GM12878 (cell line): ENCODE data around the gene ZNF573. TPM values are rescaled to one million over a fixed set of nuclear protein-coding genes. Genes with fewer than 3 reads are reported as not detected.
A peak's percentile ranks its signal among the peaks of the same experiment; 100 is the strongest.

Experiments used
- CBX3 ChIP-seq: fragments of 200-600 bp; sonication (generic); IDR thresholded peaks from 2 replicates; pipeline ENCODE4 v1.6.1; 2016; ENCODE audit warnings: low read depth, borderline replicate concordance
- CHD2 ChIP-seq: IDR thresholded peaks from 2 replicates; pipeline ENCODE4 v1.6.1; 2011; ENCODE audit warnings: low read depth, low read length, improper control_type of control experiment, borderline replicate concordance
- EGR1 ChIP-seq, 2 experiments: IDR thresholded peaks; 1 replicate in 1 of 2; 2 replicates in 1 of 2; pipeline ENCODE4 v1.6.1; 2011 to 2012; ENCODE audit warnings: low read depth in 2 of 2, low read length in 2 of 2, borderline replicate concordance in 1 of 2, mild to moderate bottlenecking in 1 of 2, moderate library complexity in 1 of 2
- EZH2 ChIP-seq: IDR thresholded peaks from 2 replicates; pipeline ENCODE4 v1.6.1; 2012; ENCODE audit warnings: low read depth, mild to moderate bottlenecking, control low read depth, inconsistent platforms, low read length, borderline replicate concordance; ENCODE audit not compliant: control insufficient read depth
- FOXK2 ChIP-seq: fragments of 450-650 bp; IDR thresholded peaks from 2 replicates; pipeline ENCODE4 v1.6.1; 2017; ENCODE audit warnings: mild to moderate bottlenecking, moderate library complexity
- JUND ChIP-seq: IDR thresholded peaks from 2 replicates; pipeline ENCODE4 v1.6.1; 2012; ENCODE audit warnings: low read depth, mild to moderate bottlenecking, low read length, improper control_type of control experiment, moderate library complexity
- MEF2B ChIP-seq: fragments of 450-650 bp; IDR thresholded peaks from 2 replicates; pipeline ENCODE4 v1.6.1; 2018; ENCODE audit warnings: mild to moderate bottlenecking, moderate library complexity; ENCODE audit not compliant: partially characterized antibody, poor library complexity, severe bottlenecking
- NFIC ChIP-seq: IDR thresholded peaks from 2 replicates; pipeline ENCODE4 v1.6.1; 2012; ENCODE audit warnings: low read depth, mild to moderate bottlenecking, inconsistent platforms, low read length, moderate library complexity
- NR2C2 ChIP-seq: IDR thresholded peaks from 2 replicates; pipeline ENCODE4 v1.6.1; 2011; ENCODE audit warnings: borderline replicate concordance, low read depth; ENCODE audit not compliant: control insufficient read depth, insufficient read length
- RELA ChIP-seq: fragments of 450-650 bp; IDR thresholded peaks from 2 replicates; pipeline ENCODE4 v1.8.0; 2014; ENCODE audit warnings: borderline replicate concordance; ENCODE audit not compliant: partially characterized antibody
- SP1 ChIP-seq: IDR thresholded peaks from one replicate; pipeline ENCODE4 v1.6.1; 2011; ENCODE audit warnings: low read depth, low read length
- STAT1 ChIP-seq: fragments of 450-650 bp; conservative IDR thresholded peaks from 2 replicates; pipeline ENCODE4 v1.6.1; 2014; ENCODE audit warnings: antibody characterized with exemption, mild to moderate bottlenecking
- TARDBP ChIP-seq: IDR thresholded peaks from 2 replicates; pipeline ENCODE4 v1.6.1; 2016; ENCODE audit warnings: borderline replicate concordance
- ZBED1 ChIP-seq: IDR thresholded peaks from 2 replicates; pipeline ENCODE4 v1.6.1; 2016; ENCODE audit warnings: borderline replicate concordance
- ZSCAN29 ChIP-seq: fragments of 450-650 bp; IDR thresholded peaks from 2 replicates; pipeline ENCODE4 v1.6.1; 2017; ENCODE audit warnings: mild to moderate bottlenecking, moderate library complexity
- polyA plus RNA-seq, 11 experiments: library from polyadenylated mRNA; depleted of rRNA in 4 of 11; unstranded in 6 of 11; stranded (reverse) in 5 of 11; fragments of >200 nt; fragmentation: Nextera tagmentation in 4 of 11; fragmentation: Illumina TruSeq in 1 of 11; extraction: Ambion mirVana in 4 of 11; extraction: Trizol in 1 of 11; gene quantifications; 1 replicate in 1 of 11; 2 replicates in 10 of 11; pipeline versions ENCODE4 v1.2.1 to v1.2.3, GENCODE V29; 2011 to 2016; ENCODE audit warnings: inconsistent platforms in 2 of 11, missing spikeins in 2 of 11, low read depth in 1 of 11
- total RNA-seq, 4 experiments: library from RNA; depleted of rRNA in 3 of 4; stranded (reverse); fragments of >200 nt in 3 of 4; fragmentation: Illumina TruSeq in 1 of 4; extraction: Trizol in 1 of 4; gene quantifications; 2 replicates each; pipeline versions ENCODE4 v1.2.1 to v1.2.3, GENCODE V29; 2013 to 2021
- TF ChIP-seq, protein P1 (sequence below): IDR thresholded peaks from 2 replicates; pipeline ENCODE4 v1.6.1; 2012; ENCODE audit warnings: low read depth, low read length, improper control_type of control experiment
- TF ChIP-seq, protein P2 (sequence below): fragments of 450-650 bp; IDR thresholded peaks from 2 replicates; pipeline ENCODE4 v1.6.1; 2017; ENCODE audit warnings: low read depth, mild to moderate bottlenecking, moderate library complexity
- TF ChIP-seq, protein P3 (sequence below): fragments of 450-650 bp; conservative IDR thresholded peaks from 2 replicates; pipeline ENCODE4 v1.6.1; 2017; ENCODE audit warnings: mild to moderate bottlenecking, moderate library complexity
- TF ChIP-seq, protein P4 (sequence below), 3 experiments: IDR thresholded peaks in 2 of 3; conservative IDR thresholded peaks in 1 of 3; 2 replicates each; pipeline ENCODE4 v1.5.1; 2011; ENCODE audit warnings: low read depth in 3 of 3, low read length in 3 of 3, mild to moderate bottlenecking in 3 of 3, control low read depth in 2 of 3, moderate library complexity in 2 of 3, inconsistent platforms in 1 of 3, mixed read lengths in 1 of 3; ENCODE audit not compliant: control insufficient read depth in 2 of 3, insufficient read depth in 1 of 3; ENCODE audit errors: extremely low read depth in 1 of 3
- TF ChIP-seq, protein P5 (sequence below): IDR thresholded peaks from 2 replicates; pipeline ENCODE4 v1.6.1; 2011; ENCODE audit warnings: borderline replicate concordance, low read depth, mild to moderate bottlenecking, moderate library complexity, mixed read lengths, low read length; ENCODE audit not compliant: insufficient read depth; ENCODE audit errors: extremely low read length

ZNF573 gene
- total and polyA plus RNA-seq, 10 of the 15 experiments (the other 5 are each of a cell fraction or from before 2014, with no cell fraction given) = 0.38 to 5.5 (median 2.4) TPM

DNA sequence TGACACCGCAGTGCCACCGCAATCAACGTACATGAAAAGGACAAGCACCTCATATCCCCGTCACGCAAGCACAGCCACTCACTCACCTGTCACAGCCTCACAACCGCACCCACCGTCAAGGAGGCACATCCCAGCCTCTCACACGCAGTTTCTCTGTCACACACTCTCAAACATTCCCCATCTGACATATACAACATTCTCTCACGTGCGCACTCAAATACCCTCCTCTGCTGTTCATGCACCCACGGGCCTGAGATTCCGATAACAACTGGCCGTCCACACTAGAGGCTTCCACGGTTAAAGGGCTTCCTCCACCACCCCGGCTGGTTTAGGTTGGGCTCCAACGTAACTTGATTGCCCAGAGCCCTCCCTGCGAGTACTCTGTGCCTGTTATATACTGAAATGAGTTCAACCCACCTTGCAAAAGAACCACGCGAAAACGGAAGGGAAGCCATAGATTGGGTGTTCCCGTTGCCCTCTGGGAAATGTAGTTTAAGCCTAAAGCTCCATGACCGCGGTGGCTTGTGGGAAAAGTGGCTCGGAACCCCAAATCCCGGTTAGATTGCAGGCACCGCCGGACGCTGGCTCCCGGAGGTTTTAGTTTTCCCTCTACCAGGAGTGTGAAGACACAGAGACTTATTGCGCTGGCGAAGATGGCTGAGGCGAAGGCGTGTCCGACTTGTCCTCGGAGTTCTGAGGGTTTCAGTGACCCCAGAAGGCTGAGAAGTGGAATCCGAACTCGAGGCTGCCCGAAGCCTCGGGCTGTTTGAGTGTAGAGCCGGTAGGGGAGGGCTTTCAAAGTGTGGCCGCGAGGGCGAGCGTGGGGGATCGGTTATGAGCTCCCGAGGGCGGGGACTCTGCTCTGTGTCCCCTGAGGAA, at the start of gene ZNF573 (continued):
- TF ChIP-seq CBX3 = no peak
- no peak for TF ChIP-seq JUND
- TF ChIP-seq ZSCAN29 = 0 out of 2 replicates have a peak, but pooled peaks have one; percentile 51
- TF ChIP-seq NR2C2 = no peak
- TF ChIP-seq NFIC = no peak
- TF ChIP-seq, protein P1, sequence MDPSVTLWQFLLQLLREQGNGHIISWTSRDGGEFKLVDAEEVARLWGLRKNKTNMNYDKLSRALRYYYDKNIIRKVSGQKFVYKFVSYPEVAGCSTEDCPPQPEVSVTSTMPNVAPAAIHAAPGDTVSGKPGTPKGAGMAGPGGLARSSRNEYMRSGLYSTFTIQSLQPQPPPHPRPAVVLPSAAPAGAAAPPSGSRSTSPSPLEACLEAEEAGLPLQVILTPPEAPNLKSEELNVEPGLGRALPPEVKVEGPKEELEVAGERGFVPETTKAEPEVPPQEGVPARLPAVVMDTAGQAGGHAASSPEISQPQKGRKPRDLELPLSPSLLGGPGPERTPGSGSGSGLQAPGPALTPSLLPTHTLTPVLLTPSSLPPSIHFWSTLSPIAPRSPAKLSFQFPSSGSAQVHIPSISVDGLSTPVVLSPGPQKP = no peak; the same call in 1 of the 2 replicates
- no peak for TF ChIP-seq EGR1 (IDR thresholded peaks at IDR 0.05; ENCODE audit: borderline replicate concordance in 1 of 2, low read depth in 2 of 2, low read length in 2 of 2)
- TF ChIP-seq, protein P2, sequence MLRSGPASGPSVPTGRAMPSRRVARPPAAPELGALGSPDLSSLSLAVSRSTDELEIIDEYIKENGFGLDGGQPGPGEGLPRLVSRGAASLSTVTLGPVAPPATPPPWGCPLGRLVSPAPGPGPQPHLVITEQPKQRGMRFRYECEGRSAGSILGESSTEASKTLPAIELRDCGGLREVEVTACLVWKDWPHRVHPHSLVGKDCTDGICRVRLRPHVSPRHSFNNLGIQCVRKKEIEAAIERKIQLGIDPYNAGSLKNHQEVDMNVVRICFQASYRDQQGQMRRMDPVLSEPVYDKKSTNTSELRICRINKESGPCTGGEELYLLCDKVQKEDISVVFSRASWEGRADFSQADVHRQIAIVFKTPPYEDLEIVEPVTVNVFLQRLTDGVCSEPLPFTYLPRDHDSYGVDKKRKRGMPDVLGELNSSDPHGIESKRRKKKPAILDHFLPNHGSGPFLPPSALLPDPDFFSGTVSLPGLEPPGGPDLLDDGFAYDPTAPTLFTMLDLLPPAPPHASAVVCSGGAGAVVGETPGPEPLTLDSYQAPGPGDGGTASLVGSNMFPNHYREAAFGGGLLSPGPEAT = 0 out of 2 replicates have a peak, but pooled peaks have one; percentile 48
- no peak for TF ChIP-seq ZBED1
- TF ChIP-seq STAT1 = 0 out of 2 replicates have a peak, but pooled peaks have one; percentile 33
- TF ChIP-seq MEF2B = no peak
- 0 out of 2 replicates have a peak, but pooled peaks have one; percentile 31 for TF ChIP-seq FOXK2
- no peak for TF ChIP-seq TARDBP
- peak; percentile 48 for TF ChIP-seq SP1
- TF ChIP-seq, protein P3, sequence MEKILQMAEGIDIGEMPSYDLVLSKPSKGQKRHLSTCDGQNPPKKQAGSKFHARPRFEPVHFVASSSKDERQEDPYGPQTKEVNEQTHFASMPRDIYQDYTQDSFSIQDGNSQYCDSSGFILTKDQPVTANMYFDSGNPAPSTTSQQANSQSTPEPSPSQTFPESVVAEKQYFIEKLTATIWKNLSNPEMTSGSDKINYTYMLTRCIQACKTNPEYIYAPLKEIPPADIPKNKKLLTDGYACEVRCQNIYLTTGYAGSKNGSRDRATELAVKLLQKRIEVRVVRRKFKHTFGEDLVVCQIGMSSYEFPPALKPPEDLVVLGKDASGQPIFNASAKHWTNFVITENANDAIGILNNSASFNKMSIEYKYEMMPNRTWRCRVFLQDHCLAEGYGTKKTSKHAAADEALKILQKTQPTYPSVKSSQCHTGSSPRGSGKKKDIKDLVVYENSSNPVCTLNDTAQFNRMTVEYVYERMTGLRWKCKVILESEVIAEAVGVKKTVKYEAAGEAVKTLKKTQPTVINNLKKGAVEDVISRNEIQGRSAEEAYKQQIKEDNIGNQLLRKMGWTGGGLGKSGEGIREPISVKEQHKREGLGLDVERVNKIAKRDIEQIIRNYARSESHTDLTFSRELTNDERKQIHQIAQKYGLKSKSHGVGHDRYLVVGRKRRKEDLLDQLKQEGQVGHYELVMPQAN = peak; percentile 34; the same call in 1 of the 2 replicates
- TF ChIP-seq, protein P4, sequence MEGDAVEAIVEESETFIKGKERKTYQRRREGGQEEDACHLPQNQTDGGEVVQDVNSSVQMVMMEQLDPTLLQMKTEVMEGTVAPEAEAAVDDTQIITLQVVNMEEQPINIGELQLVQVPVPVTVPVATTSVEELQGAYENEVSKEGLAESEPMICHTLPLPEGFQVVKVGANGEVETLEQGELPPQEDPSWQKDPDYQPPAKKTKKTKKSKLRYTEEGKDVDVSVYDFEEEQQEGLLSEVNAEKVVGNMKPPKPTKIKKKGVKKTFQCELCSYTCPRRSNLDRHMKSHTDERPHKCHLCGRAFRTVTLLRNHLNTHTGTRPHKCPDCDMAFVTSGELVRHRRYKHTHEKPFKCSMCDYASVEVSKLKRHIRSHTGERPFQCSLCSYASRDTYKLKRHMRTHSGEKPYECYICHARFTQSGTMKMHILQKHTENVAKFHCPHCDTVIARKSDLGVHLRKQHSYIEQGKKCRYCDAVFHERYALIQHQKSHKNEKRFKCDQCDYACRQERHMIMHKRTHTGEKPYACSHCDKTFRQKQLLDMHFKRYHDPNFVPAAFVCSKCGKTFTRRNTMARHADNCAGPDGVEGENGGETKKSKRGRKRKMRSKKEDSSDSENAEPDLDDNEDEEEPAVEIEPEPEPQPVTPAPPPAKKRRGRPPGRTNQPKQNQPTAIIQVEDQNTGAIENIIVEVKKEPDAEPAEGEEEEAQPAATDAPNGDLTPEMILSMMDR (IDR thresholded peaks at IDR 0.05 in 2 of 3, conservative IDR thresholded peaks at IDR 0.05 in 1 of 3; ENCODE audit: control insufficient read depth in 2 of 3, extremely low read depth in 1 of 3, insufficient read depth in 1 of 3, low read depth in 3 of 3, low read length in 3 of 3) = peak in 2 of 3 experiments; percentile 12 to 17; a peak in 1 of 6 replicates
- TF ChIP-seq, protein P5, sequence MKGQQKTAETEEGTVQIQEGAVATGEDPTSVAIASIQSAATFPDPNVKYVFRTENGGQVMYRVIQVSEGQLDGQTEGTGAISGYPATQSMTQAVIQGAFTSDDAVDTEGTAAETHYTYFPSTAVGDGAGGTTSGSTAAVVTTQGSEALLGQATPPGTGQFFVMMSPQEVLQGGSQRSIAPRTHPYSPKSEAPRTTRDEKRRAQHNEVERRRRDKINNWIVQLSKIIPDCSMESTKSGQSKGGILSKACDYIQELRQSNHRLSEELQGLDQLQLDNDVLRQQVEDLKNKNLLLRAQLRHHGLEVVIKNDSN = no peak
- TF ChIP-seq EZH2 = no peak
- no peak for TF ChIP-seq RELA
- peak; percentile 22; the same call in 1 of the 2 replicates for TF ChIP-seq CHD2
